SHP77 treated with DMSO at 0.1 percent for 48 hours (cell line): ENCODE results near the gene SETD1A.

ENCODE experiments used
- DNase-seq: peaks from one replicate; lab custom pipeline; 2025; lab: John Stamatoyannopoulos, UW

Gene SETD1A

DNA sequence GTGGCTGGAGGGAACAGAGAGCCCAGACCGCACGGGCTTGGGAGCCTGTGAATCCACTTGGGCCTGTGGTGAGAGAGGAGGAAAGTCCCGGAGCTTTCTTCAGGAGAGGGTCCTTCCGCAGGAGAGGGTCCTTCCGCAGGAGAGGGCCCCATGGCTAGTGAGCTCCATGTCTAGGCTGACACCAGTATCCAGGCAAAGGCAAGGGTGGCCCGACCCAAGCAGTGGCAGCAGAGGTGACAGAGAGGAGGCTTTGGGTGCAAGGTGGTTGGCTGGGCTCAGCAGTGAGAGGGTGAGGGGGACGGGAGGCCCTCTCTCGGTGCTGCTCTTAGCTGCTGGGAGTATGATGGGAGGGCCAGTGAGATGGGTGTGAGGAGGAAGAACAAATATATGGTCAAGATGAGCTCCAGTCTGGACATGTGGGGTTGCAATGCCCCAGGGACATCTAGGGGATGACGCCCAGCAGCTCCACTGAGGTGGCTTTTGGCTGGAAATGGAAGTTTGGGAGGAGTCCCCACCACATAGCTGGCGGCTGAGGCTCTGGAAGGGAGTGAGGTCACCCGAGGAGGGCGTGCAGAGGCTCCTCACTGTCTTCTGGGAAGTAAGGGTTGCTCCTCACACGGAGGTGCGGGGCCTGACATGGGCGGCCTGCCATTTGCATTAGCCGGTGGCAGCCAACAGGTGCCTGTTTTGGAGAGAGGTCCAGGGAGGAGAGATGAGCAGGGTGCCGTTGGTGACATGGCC lies 25.2 kb downstream of the SETD1A start:
- DNase-seq = no peak

DNA sequence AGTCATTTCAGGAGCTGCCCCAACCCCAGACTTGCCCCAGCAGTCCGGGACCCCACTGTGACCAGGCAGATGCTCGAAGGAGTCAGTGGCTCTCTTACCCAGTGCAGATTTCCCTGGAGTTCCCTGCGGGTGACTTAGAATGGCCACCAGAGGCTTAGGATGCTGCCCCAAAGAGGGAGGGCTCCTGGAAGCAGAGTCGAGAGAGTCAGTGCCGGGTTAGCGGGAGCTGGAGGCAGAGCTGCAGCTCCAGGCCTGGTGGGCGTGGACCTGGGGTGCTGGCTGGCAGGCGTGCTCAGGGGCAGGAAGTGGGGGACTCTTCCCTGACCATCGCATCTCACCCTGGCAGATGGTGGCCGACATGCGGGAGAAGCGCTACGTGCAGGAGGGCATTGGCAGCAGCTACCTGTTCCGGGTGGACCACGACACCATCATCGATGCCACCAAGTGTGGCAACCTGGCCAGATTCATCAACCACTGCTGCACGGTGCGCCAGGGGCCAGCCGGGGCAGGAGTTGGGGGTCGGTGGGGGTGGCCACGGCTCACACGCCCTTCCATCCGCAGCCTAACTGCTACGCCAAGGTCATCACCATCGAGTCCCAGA lies 25.8 kb downstream of the SETD1A start:
- no peak for DNase-seq

DNA sequence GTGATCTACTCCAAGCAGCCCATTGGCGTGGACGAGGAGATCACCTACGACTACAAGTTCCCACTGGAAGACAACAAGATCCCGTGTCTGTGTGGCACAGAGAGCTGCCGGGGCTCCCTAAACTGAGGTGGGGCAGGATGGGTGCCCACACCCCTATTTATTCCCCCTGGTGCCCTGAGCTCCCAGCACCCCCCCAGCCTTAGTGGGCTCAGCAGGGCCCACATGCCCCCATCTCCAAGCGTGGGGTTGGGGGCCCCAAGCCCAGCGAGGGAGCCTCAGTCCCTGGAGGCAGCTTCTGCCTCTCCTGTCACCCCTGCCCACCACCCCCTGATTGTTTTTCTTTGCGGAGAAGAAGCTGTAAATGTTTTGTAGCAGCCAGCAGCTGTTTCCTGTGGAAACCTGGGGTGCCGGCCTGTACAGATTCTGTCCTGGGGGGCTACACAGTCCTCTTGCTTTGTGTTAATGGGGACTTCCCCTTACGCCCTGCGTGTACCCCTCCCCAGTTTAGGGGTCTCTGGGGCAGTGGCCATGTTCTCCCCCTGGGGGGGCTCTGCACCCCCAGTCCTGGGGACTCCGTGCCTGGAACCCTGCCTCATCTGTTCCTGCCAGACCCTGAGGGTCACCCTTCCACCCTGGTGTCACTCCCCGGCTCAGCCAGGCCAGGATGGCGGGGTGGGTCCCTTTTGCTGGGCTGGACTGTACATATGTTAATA lies 26.5 kb downstream of the SETD1A start:
- no peak for DNase-seq

DNA sequence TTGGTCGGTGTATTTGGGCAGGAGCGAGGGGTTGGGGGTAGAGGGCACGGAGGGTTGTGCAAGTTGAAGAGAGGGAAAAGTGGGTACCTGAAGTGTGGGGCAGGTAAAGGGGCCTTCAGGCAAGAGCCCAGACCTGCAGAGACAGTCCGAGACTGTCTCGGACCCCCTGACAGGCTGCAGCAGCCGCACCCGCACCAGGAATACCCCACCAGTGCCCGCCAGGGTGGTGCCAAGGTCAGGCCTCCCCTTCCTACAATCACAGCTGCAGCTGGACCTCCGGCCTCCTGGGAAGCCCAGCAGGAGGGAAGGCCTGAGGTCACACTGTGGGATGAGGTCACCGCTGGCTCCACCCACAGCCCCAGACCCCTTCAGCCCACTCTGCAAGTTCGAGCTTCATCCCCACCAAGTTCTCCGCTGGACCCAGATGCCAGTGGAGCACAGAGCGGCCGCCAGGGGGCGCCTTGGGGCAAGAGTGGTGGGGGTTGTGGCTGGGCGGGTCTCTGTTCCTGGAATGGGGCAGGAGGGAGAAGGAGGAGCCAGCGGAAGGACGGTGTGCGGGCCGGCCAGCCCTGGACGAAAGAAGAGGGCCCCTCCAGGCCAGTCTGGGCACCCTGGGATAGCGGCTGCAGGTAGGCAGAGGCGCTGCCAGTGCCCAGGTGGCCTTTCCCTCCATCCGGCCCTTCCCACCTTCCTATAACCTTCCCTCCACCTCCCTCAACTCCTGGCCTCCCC lies 27.3 kb downstream of the SETD1A start, which contains the start of gene HSD3B7:
Gene HSD3B7, plus strand, starts transcription at position 539 of the 732 bp plus-strand sequence. CDS start 452 bp downstream, outside the sequence.
- peak; percentile 26 for DNase-seq

DNA sequence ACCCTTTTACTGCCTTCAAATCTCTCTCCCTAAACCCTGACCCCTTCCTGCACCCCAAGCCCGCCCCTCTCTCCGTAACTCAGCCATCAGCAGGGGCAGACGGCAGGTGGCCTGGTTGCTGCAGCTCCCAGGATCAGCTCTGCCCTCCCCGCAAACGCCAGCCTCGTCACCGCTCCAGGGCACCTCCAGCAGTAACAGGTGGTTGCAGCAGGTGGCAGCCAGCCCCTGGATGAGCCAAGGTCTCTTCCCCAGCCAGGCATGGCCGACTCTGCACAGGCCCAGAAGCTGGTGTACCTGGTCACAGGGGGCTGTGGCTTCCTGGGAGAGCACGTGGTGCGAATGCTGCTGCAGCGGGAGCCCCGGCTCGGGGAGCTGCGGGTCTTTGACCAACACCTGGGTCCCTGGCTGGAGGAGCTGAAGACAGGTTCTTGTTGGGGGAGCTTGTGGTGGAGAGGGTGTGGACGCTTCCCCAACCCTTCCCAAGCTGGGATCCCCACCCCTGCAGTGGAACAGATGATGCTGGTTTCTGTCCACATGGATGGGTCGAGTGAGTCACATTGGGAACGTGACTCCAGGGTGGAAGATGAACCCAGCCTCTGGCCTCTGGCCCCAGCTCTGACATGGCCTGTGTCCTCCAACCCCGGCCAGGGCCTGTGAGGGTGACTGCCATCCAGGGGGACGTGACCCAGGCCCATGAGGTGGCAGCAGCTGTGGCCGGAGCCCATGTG lies 28.0 kb downstream of the SETD1A start:
- peak; percentile 59 for DNase-seq

DNA sequence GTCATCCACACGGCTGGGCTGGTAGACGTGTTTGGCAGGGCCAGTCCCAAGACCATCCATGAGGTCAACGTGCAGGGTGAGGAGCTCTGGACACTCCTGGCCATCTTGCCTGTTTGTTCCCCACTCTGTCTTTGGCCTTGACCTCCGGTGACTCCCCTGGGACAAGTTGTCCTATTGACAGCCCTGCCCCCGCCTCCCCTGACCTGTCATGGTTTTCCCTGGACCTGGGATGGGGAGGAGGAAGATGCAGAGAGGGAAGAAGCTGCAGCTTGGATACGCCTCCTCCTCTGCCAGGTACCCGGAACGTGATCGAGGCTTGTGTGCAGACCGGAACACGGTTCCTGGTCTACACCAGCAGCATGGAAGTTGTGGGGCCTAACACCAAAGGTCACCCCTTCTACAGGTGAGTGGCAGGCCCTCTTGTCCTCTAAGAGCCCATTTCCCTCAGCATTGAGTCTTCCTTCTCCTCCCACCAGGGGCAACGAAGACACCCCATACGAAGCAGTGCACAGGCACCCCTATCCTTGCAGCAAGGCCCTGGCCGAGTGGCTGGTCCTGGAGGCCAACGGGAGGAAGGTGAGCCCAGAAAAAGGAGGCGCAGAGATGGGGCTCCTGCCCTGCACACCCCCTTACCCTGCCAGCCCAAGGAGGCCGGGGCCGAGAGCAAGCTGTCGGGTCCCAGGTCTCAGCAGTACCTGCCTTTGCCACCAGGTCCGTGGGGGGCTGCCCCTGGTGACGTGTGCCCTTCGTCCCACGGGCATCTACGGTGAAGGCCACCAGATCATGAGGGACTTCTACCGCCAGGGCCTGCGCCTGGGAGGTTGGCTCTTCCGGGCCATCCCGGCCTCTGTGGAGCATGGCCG lies 28.8 kb downstream of the SETD1A start:
- DNase-seq = no peak

DNA sequence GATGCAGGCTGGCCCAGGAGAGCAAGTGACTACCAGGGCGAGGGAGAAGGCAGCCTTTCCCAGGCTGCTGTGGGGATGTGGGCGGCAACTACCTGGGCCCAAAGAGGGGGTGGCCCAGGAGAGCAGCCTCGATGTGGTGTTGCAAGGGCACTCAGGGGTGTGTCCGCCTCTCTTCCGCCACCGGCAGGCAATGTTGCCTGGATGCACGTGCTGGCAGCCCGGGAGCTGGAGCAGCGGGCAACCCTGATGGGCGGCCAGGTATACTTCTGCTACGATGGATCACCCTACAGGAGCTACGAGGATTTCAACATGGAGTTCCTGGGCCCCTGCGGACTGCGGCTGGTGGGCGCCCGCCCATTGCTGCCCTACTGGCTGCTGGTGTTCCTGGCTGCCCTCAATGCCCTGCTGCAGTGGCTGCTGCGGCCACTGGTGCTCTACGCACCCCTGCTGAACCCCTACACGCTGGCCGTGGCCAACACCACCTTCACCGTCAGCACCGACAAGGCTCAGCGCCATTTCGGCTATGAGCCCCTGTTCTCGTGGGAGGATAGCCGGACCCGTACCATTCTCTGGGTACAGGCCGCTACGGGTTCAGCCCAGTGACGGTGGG lies 30.1 kb downstream of the SETD1A start:
- DNase-seq = no peak

DNA sequence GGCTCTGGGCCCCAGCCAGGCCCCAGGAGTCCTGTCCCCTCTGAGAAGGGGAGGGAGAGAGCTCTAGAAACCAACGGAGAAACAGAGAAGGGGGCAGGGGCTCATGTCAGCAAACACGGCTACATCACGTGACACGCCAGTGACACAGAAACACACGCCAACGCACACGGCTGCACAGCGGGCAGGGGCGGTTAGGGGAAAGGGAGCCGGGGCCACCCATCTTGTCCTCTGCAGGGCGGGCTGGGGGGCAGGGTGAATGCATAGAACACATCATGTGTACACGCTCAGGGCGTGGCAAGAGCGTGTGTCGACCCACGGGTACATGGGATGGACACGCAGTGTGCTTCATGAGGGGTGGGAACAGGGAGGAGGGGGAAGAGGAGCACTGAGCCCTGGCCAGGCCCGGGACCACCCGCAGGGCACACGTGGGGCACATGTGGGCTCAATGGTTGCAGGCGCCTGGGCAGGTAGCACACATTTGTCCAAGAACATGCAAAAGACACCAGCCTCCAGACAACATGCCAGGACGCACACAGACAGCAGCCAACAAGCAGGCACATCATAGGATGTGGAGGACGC lies 32.0 kb downstream of the SETD1A start:
- DNase-seq = no peak

DNA sequence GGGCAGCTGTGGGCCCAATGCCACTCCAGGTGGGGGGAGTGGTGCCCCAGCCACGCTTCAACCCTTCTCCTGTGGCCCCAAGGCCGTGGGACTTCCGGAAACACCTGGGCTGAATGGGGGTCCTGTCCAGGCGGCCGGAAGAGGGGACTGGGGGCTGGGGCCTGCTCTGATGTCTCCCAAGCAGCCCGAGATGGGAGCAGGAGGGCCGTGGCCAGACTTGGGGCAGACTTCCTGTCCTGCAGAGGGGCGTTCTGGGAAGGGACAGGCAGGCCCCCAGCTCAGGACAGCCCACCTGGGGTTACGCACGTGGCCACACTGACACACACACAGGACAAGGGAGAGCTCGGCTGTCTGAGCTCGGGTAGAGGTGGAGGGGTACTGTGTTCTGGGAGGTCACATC lies 32.6 kb downstream of the SETD1A start:
- no peak for DNase-seq

DNA sequence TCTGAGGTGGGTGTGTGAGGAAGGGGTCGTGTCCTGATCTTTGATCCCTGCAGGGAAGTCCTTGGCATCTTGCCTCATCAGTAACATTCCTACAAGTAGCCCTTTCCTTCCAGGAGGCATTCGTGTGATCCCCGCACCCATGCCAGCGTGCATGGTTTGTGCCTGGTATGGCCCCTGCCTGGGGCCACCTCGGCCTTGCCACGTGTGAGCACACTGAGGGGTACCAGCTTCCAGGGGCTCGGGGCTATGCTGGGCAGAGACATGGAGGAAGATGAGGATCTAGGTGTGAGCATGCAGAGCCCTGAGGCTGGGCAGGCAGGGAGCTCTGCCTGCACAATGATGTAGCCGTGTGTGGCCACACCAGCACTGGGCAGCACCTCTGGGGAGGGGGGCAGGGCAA lies 33.5 kb downstream of the SETD1A start:
- no peak for DNase-seq

DNA sequence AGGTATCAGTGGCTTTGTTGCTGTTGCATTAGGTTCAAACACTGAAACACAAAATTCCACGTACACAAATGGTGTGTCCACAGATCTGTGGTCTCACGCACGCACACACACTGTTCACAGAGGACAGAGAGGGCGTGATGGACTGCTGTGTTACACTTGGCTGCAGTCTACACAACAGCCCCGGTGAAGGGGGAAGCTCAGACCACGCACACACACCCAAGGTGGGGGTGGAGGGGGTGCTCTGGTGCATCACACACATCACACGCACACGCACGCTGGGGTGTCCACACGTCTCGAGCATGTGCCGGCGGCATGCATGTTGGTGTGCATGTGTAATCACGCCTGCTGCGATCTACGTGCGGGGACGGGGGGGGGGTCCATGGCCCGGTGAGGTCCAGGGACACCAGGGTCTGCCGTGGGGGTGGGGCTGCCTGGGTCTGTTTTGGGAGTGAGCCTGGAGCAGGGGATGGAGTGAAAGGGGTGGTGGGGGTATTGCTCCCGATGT lies 34.8 kb downstream of the SETD1A start:
- no peak for DNase-seq

DNA sequence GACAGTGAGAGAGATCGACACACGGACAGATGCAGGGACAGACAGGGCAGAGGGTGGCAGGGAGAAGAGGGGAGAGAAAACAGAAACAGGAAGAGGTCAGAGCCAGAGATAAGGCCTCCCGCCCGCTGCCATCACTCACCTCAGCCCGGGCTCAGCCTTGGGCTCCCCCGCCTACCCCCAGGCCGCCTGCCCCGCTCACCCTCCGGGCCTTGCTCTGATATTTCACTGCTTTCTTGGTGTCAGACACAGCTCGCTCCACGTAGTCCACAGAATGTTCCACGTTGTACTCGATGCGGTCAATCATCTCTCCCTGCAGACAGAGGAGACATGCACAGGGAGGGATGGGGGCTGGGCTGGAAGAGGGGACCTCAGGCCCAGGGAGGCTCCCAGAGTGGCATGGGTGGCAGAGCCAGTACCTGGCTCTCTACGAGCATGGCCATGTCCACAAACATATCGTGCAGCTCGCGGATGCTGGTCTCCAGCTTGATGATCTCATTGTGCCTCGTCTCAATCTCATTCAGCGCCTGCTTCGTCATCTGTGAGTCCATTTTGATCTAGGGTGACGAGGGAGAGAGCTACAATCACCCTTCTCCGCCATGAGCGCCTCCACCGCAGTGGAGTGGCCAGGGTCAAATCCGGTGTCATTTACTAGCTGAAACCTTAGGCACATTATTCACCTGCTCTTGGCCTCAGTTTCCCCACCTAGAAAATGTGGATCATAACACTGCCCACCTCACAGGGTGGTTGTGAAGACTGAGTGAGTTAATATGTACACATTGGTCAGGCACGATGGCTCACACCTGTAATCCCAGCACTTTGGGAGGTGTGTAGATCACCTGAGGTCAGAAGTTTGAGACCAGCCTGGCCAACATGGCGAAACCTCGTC lies 35.6 kb downstream of the SETD1A start:
- DNase-seq = no peak

DNA sequence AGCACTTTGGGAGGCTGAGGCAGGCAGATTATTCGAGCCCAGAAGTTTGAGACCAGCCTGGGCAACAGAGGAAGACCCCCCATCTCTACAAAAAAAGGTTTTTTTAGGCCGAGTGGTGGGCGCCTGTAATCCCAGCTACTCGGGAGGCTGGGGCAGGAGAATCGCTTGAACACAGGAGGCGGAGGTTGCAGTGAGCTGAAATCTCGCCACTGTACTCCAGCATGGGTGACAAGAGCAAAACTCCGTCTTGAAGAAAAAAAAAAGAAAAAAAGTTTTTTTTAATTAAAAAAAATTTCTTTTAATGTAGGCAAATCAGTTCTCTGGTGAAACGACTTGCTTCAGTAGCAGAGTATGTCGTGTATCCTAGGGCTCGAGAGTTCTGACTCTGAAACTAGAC lies 38.4 kb downstream of the SETD1A start:
- DNase-seq = no peak

DNA sequence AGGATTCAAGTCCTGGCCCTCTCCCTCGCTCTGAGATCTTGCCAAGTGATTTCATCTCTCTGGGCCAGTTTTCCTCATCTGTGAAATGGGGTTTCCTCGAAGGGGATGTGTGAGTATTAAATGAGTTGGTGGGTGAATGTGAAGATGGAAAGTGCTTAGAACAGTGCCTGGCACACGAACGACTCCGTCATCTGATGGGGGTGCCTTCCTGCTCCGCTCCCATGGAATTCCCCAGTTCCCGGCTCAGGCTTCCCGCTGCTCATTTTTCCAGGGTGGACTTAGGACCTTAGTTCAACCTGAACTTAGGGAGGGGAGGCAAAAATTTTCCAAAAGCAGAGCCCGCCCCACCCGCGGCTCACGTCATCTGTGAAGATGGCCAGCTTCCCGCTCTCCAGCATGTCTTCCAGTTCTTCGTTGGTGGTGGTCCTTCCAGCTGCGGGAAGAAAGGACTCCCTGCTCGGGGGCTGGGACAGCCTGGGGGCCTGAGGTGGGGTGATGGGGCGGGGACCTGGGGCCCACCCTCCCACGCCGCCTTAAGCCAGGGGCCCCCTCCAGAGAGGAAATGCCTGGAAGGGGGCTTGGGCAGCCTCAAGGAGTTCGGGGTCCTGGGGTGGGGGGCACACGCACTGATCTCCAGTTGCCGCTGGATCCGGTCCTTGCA lies 38.9 kb downstream of the SETD1A start:
- DNase-seq = no peak

DNA sequence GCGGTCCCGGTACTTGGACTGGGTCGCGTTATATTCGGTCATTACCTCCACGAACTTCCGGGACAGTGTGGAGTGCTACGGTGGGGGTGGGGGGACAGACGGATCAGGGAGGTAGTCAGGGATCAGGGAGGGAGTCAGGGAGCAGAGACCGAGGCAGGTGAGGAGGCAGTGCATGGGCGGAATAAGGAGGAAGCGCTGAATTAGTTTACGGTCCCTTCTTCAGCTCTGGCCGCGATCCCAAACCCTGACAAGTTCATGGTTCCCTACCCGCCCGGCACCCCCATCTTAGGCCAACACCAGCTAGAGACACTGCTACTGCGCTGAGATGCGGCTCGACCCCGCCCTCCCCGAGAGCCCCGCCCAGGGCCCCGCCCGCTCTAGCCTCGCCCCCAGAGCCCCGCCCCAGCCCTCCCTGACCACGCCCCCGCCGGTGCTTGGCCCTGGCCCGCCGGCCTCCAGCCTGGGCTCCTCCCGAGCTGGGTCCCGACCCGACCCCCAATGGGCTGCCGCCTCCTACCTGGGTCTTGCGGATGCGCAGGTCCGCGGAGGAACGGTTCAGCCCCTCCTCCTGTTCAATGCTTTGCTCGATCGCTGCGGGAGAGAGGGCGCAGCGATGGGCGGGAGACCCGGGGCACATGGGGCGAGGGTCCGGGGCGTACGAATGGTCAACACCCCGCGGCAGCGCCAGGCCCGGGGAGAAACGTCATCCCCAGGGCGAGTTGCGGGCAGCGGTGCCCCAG lies 39.6 kb downstream of the SETD1A start:
- DNase-seq = no peak

DNA sequence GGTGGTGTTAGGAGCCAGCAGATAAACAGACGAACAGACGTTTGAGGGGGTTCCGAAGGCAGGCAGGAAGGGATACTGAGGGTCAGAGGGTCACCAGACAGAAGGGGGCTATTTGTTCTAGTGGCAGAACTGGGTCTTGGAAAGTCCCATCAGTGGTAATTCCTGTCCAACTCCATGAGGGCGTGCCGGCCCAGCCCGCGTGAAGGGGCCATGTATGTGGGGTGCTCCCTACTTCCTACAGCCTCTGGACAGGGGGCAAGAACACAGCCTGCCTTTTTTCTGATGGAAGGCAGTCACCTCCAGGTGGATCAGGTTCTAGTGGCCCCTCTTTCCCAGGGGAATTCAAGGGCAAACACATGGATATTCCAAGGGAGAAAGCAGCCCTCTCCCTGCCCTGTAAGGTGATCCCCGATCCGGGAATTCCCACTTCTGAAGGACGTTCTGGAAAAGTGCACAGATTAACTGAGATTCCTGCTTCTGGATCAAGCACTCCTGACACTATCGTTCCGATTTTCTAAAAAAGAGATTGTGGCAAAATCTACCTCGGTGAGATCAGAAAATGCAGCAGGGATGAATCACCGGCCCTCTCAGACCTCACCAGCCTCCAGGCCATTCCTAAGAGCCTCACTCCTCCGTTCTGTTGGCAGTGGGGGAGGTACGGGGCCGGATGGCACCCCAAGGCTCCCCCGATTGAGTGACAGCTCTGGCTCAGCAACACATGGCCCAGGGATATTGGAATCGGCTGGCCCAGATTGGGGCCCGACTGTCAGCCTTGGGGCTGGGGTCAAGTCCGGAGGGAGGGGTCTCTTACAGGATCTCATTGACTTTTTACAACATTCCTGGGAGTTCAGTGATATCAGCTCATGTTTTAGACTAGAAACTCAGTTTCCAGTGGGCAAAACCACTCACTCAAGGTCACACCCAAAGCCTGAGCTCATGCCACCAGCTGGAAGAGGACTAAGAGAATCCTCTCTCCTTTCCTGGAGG lies 40.5 kb downstream of the SETD1A start:
- no peak for DNase-seq
